GM12878 (cell line): ENCODE measurements around the gene PPP1R11. TPM values are rescaled to one million over a fixed set of nuclear protein-coding genes. Genes with fewer than 3 reads are reported as not detected.
A peak's percentile ranks its signal among the peaks of the same experiment; 100 is the strongest.

Experiments
- ATAC-seq: fragments of 200-7000 bp; cut with Tn5 transposase; 3 replicates; pipeline ENCODE4 v1.9.1; 2020; ENCODE audit warnings: mild to moderate bottlenecking, moderate library complexity
- BruUV-seq: library from RNA; stranded (reverse); fragments of 400-500 nt; replicated peaks from 2 replicates; lab custom pipeline; 2021; lab: Mats Ljungman, UMichigan
- CTCF ChIA-PET: fragments of 300-600 bp; sonication (Branson Sonifier 250); formaldehyde crosslinking; extraction: SDS; loops from one replicate; lab custom pipeline; 2021; ENCODE audit warnings: inconsistent platforms; lab: Yijun Ruan, JAX
- POLR2A ChIA-PET: fragments of 350-600 bp; formaldehyde crosslinking; extraction: SDS; loops from one replicate; lab custom pipeline; 2021; ENCODE audit warnings: inconsistent platforms; lab: Charles Lee
- RAD21 ChIA-PET: fragments of 300-600 bp; sonication (Branson Sonifier 250); formaldehyde crosslinking; loops from one replicate; lab custom pipeline; 2023; ENCODE audit warnings: antibody characterized with exemption; ENCODE audit not compliant: unreplicated experiment; lab: Charles Lee
- SMC1A ChIA-PET: fragments of 300-600 bp; sonication (Branson Sonifier 250); formaldehyde crosslinking; loops from one replicate; lab custom pipeline; 2023; ENCODE audit not compliant: unreplicated experiment, uncharacterized antibody; lab: Charles Lee
- DNase-seq: peaks from one replicate; pipeline ENCODE4 v3.0.0-alpha.2; 2011; ENCODE audit warnings: low read depth, low spot score
- FAIRE-seq: peaks from 3 replicates; lab custom pipeline; 2011; peaks lifted over from hg19 to GRCh38; lab: Jason Lieb, UNC
- H2AFZ ChIP-seq: 2 replicates; pipeline ENCODE4 v1.6.0; 2011; ENCODE audit warnings: low read depth, low read length, control low read depth; ENCODE audit not compliant: control insufficient read depth
- H3K27ac ChIP-seq: 2 replicates; pipeline ENCODE4 v1.5.1; 2011; ENCODE audit warnings: control low read depth; ENCODE audit not compliant: control insufficient read depth, insufficient read depth
- H3K27me3 ChIP-seq, 2 experiments: replicated peaks in 1 of 2; 2 replicates each; pipeline versions ENCODE4 v1.6.0 to v1.6.1; 2011; ENCODE audit warnings: low read length in 1 of 2; ENCODE audit not compliant: control insufficient read depth in 2 of 2, insufficient read depth in 2 of 2
- H3K36me3 ChIP-seq, 2 experiments: 2 replicates each; pipeline ENCODE4 v1.5.1; 2011; ENCODE audit warnings: low read length in 1 of 2; ENCODE audit not compliant: control insufficient read depth in 2 of 2, insufficient read depth in 2 of 2
- H3K4me1 ChIP-seq: 2 replicates; pipeline ENCODE4 v1.6.1; 2011; ENCODE audit warnings: mild to moderate bottlenecking, low read length, moderate library complexity, mixed read lengths; ENCODE audit not compliant: control insufficient read depth, insufficient read depth
- H3K4me2 ChIP-seq: 2 replicates; pipeline ENCODE4 v1.6.0; 2011; ENCODE audit warnings: control low read depth; ENCODE audit not compliant: control insufficient read depth, insufficient read depth
- H3K4me3 ChIP-seq: fragments of 200-600 bp; sonication (generic); 2 replicates; pipeline ENCODE4 v1.5.1; 2016
- H3K79me2 ChIP-seq: 2 replicates; pipeline ENCODE4 v1.6.0; 2011; ENCODE audit warnings: low read length; ENCODE audit not compliant: control insufficient read depth, insufficient read depth
- H3K9ac ChIP-seq: 2 replicates; pipeline ENCODE4 v1.8.0; 2011; ENCODE audit warnings: low read length, control low read depth, mixed read lengths; ENCODE audit not compliant: control insufficient read depth, insufficient read depth
- H3K9me3 ChIP-seq: replicated peaks from 3 replicates; pipeline ENCODE4 v1.5.1; 2011; ENCODE audit warnings: mild to moderate bottlenecking, low read length; ENCODE audit not compliant: control insufficient read depth, insufficient read depth
- H4K20me1 ChIP-seq: 2 replicates; pipeline ENCODE4 v1.6.0; 2011; ENCODE audit not compliant: control insufficient read depth, insufficient read depth
- BMI1 ChIP-seq: fragments of 450-650 bp; IDR thresholded peaks from 2 replicates; pipeline ENCODE4 v1.6.1; 2016; ENCODE audit warnings: mild to moderate bottlenecking, moderate library complexity, borderline replicate concordance
- CREB1 ChIP-seq: IDR thresholded peaks from 2 replicates; pipeline ENCODE4 v1.6.1; 2012; ENCODE audit warnings: low read depth, mild to moderate bottlenecking, inconsistent platforms
- CUX1 ChIP-seq: IDR thresholded peaks from 2 replicates; pipeline ENCODE4 v1.6.1; 2012; ENCODE audit warnings: improper control_type of control experiment, low read depth, low read length; ENCODE audit not compliant: insufficient replicate concordance
- FOS ChIP-seq: IDR thresholded peaks from 3 replicates; pipeline ENCODE4 v1.6.1; 2011; ENCODE audit warnings: borderline replicate concordance; ENCODE audit not compliant: insufficient read length; ENCODE audit errors: extremely low read depth
- MYB ChIP-seq: fragments of 150-350 bp; IDR thresholded peaks from 2 replicates; pipeline ENCODE4 v1.6.1; 2014; ENCODE audit warnings: mild to moderate bottlenecking, low read depth, low read length, borderline replicate concordance
- NR2C1 ChIP-seq: fragments of 450-650 bp; IDR thresholded peaks from 2 replicates; pipeline ENCODE4 v1.6.1; 2017; ENCODE audit warnings: antibody characterized with exemption, mild to moderate bottlenecking, moderate library complexity
- SKIL ChIP-seq: fragments of 450-650 bp; IDR thresholded peaks from 2 replicates; pipeline ENCODE4 v1.6.1; 2017; ENCODE audit warnings: mild to moderate bottlenecking, low read depth, inconsistent platforms; ENCODE audit not compliant: poor library complexity, severe bottlenecking
- SREBF2 ChIP-seq: IDR thresholded peaks from 2 replicates; pipeline ENCODE4 v1.6.1; 2012; ENCODE audit warnings: mild to moderate bottlenecking, low read length
- TAF1 ChIP-seq: IDR thresholded peaks from 2 replicates; pipeline ENCODE4 v1.6.1; 2011; ENCODE audit warnings: mild to moderate bottlenecking, low read depth, low read length, borderline replicate concordance
- USF2 ChIP-seq: IDR thresholded peaks from 2 replicates; pipeline ENCODE4 v1.6.1; 2011; ENCODE audit warnings: low read depth, low read length, improper control_type of control experiment, borderline replicate concordance
- ZNF384 ChIP-seq: IDR thresholded peaks from 2 replicates; pipeline ENCODE4 v1.6.1; 2012; ENCODE audit warnings: low read depth, mild to moderate bottlenecking, low read length, improper control_type of control experiment, borderline replicate concordance
- WGBS: methylation state at CpG from one replicate; pipeline ENCODE4 v1.1.6; 2016; ENCODE audit warnings: low lambda C conversion rate; ENCODE audit not compliant: insufficient replicate concordance, insufficient coverage; ENCODE audit errors: missing lambda C conversion rate; 5-methylcytosine and 5-hydroxymethylcytosine counted together
- in situ Hi-C: fragments of 300-500 bp; cut with MboI; formaldehyde crosslinking; loops from 9 replicates; pipeline ENCODE4 v1.14.3; 2018; ENCODE audit warnings: mixed read lengths
- intact Hi-C: fragments of 100-400 bp; cut with micrococcal nuclease; formaldehyde crosslinking; loops from one replicate; pipeline ENCODE4 v1.14.2; 2022; ENCODE audit not compliant: unreplicated experiment
- polyA plus RNA-seq, 11 experiments: library from polyadenylated mRNA; depleted of rRNA in 4 of 11; unstranded in 6 of 11; stranded (reverse) in 5 of 11; fragments of >200 nt; fragmentation: Nextera tagmentation in 4 of 11; fragmentation: Illumina TruSeq in 1 of 11; extraction: Ambion mirVana in 4 of 11; extraction: Trizol in 1 of 11; gene quantifications; 1 replicate in 1 of 11; 2 replicates in 10 of 11; pipeline versions ENCODE4 v1.2.1 to v1.2.3, GENCODE V29; 2011 to 2016; ENCODE audit warnings: inconsistent platforms in 2 of 11, missing spikeins in 2 of 11, low read depth in 1 of 11
- total RNA-seq, 4 experiments: library from RNA; depleted of rRNA in 3 of 4; stranded (reverse); fragments of >200 nt in 3 of 4; fragmentation: Illumina TruSeq in 1 of 4; extraction: Trizol in 1 of 4; gene quantifications; 2 replicates each; pipeline versions ENCODE4 v1.2.1 to v1.2.3, GENCODE V29; 2013 to 2021

PPP1R11 gene
- total and polyA plus RNA-seq, 10 of the 15 experiments (the other 5 are each of a cell fraction or from before 2014, with no cell fraction given): 12.6 to 56.1 (median 33.5) TPM

GRCh38 chr6:30113003-30113759 is 46.2 kb downstream of the PPP1R11 start, which contains the start of gene TRIM31:
Gene TRIM31 (minus strand): TSS chr6:30113090. CDS start chr6:30112805, 285 bp downstream.
- DNase-seq: peak; percentile 55
- FAIRE-seq: peak; percentile 62
- CTCF ChIA-PET: interaction anchor here (1.0 to 7.0 kb wide), 4 partner anchors 10 to 146 kb away, joined by 3 to 96 read pairs (median 69); no protein-coding TSS in a partner anchor
- peak; percentile 90 for ATAC-seq
- SMC1A ChIA-PET: interaction anchor here (6.5 to 16.6 kb wide), 2 partner anchors 9 to 17 kb away, joined by 57 to 647 read pairs; partner anchors contain the start of gene TRIM40
- 17% methylated on average over 3 of the region's 3 CpGs for WGBS
- no peaks in the 10 kb centered on the region for H3K79me2 ChIP-seq
- POLR2A ChIA-PET: interaction anchor here (0.6 to 6.3 kb wide), 4 partner anchors 9 to 18 kb away, joined by 3 to 43 read pairs (median 4); no protein-coding TSS in a partner anchor
- in situ Hi-C loops: no loop called here
- peaks cover 22% of the 10 kb centered on the region for H3K4me1 ChIP-seq
- intact Hi-C loops: no loop called here
- H3K27me3 ChIP-seq: no peaks in the 10 kb centered on the region; a peak in 1 of 4 replicates
- H3K4me3 ChIP-seq: no peak within 1 kb of the TSS
- H3K27ac ChIP-seq: 0 out of 2 replicates have a peak within 1 kb of the TSS, but pooled peaks have one; percentile 11
- RAD21 ChIA-PET: interaction anchor here (1.2 to 3.7 kb wide), 5 partner anchors 9 to 18 kb away, joined by 3 to 43 read pairs (median 9); no protein-coding TSS in a partner anchor
- H3K9me3 ChIP-seq: no peaks in the 10 kb centered on the region
- no peak within 1 kb of the TSS for H2AFZ ChIP-seq
- no peaks in the 10 kb centered on the region for H3K36me3 ChIP-seq
- no peaks in the 10 kb centered on the region for H4K20me1 ChIP-seq
- BruUV-seq: no TSS peak
- H3K4me2 ChIP-seq: peak within 1 kb of the TSS; percentile 79
- no peak within 1 kb of the TSS for H3K9ac ChIP-seq
- TF ChIP-seq BMI1 (0 out of 2 replicates have a peak, but pooled peaks have one; percentile 26), SKIL (peak; percentile 66), ZNF384 (no peak), FOS (no peak), USF2 (no peak), CUX1 (no peak), CREB1 (no peak), MYB (no peak), SREBF2 (no peak), TAF1 (no peak), NR2C1 (peak; percentile 61)
